ENCODE measurements around the gene COQ10B. TPM values are rescaled to one million over a fixed set of nuclear protein-coding genes. Genes with fewer than 3 reads are reported as not detected.
A peak's percentile ranks its signal among the peaks of the same experiment; 100 is the strongest.

The COQ10B gene
- total RNA-seq, 1 experiment from 2014 or later = 23.5 TPM

- peaks cover 15% of the 10 kb centered on the region for H3K4me1 ChIP-seq (ENCODE audit: insufficient read depth, low read length)
- H3F3A ChIP-seq (ENCODE audit: low read length, unreplicated experiment) = no peaks in the 10 kb centered on the region
- peaks cover 36% of the 10 kb centered on the region for H3K79me2 ChIP-seq (ENCODE audit: low read length)
- intact Hi-C loops (cut with micrococcal nuclease) = no loop called here
- H3K9ac ChIP-seq (ENCODE audit: low read length) = no peak overlapping the region
- H3K9me3 ChIP-seq (ENCODE audit: low read length) = no peaks in the 10 kb centered on the region
- POLR2A ChIA-PET (ENCODE audit: unreplicated experiment) = no interaction called here
- peaks cover 17% of the 10 kb centered on the region for H4K20me1 ChIP-seq (ENCODE audit: low read length)
- H3K36me3 ChIP-seq (ENCODE audit: low read depth, low read length) = peaks cover 33% of the 10 kb centered on the region
- TF ChIP-seq, protein P1, sequence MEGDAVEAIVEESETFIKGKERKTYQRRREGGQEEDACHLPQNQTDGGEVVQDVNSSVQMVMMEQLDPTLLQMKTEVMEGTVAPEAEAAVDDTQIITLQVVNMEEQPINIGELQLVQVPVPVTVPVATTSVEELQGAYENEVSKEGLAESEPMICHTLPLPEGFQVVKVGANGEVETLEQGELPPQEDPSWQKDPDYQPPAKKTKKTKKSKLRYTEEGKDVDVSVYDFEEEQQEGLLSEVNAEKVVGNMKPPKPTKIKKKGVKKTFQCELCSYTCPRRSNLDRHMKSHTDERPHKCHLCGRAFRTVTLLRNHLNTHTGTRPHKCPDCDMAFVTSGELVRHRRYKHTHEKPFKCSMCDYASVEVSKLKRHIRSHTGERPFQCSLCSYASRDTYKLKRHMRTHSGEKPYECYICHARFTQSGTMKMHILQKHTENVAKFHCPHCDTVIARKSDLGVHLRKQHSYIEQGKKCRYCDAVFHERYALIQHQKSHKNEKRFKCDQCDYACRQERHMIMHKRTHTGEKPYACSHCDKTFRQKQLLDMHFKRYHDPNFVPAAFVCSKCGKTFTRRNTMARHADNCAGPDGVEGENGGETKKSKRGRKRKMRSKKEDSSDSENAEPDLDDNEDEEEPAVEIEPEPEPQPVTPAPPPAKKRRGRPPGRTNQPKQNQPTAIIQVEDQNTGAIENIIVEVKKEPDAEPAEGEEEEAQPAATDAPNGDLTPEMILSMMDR (conservative IDR thresholded peaks at IDR 0.05; ENCODE audit: low read depth, low read length) = no peak
- H3K27me3 ChIP-seq (ENCODE audit: low read length) = no peaks in the 10 kb centered on the region
- CTCF ChIA-PET = no interaction called here
- no peak overlapping the region for H3K4me2 ChIP-seq (ENCODE audit: low read length)
- DNase-seq (no peak), ATAC-seq (no peak)
- no peak overlapping the region for H3K27ac ChIP-seq (ENCODE audit: low read length)
- H2AFZ ChIP-seq (ENCODE audit: low read length) = no peak overlapping the region
- no peak overlapping the region for H3K4me3 ChIP-seq (ENCODE audit: low read length)
- no peaks in the 10 kb centered on the region for H3K9me2 ChIP-seq (replicated peaks; ENCODE audit: low read length)
- BruUV-seq (replicated peaks) = no TSS peak
These were observed 53.3 kb downstream of the COQ10B start for GRCh38 chr2:197506658-197507057.

DNA sequence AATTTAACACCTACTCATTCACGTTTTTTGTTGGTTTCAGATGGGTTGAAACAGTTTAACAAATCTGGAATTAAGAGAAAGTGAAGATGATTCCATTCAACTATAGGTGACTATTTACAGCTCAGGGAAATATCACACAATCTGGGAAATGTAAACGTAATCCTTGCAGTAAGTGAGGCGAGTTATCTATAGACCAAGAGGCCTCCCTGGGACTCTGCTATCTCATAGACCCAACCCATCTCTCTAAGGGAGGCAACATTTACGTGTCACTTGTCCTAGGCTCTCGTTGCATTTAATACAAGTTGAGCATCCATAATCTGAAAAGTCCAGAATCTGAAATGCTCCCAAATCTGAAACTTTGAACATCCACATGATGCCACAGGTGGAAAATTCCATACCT is 60.6 kb downstream of the COQ10B start:
- Histone ChIP-seq H3K9me3 (ENCODE audit: low read length) (no peaks in the 10 kb centered on the region), H4K20me1 (ENCODE audit: low read length) (peaks cover 13% of the 10 kb centered on the region), H3K9ac (ENCODE audit: low read length) (no peak overlapping the region), H2AFZ (ENCODE audit: low read length) (no peak overlapping the region), H3K36me3 (ENCODE audit: low read depth, low read length) (no peaks in the 10 kb centered on the region), H3K4me1 (ENCODE audit: insufficient read depth, low read length) (peaks cover 17% of the 10 kb centered on the region), H3K79me2 (ENCODE audit: low read length) (peaks cover 40% of the 10 kb centered on the region), H3K9me2 (replicated peaks; ENCODE audit: low read length) (no peaks in the 10 kb centered on the region), H3K27ac (ENCODE audit: low read length) (no peak overlapping the region), H3F3A (ENCODE audit: low read length, unreplicated experiment) (no peaks in the 10 kb centered on the region), H3K27me3 (ENCODE audit: low read length) (no peaks in the 10 kb centered on the region), H3K4me2 (ENCODE audit: low read length) (no peak overlapping the region), H3K4me3 (ENCODE audit: low read length) (no peak overlapping the region)
- ChIA-PET POLR2A (ENCODE audit: unreplicated experiment) (no interaction called here), CTCF (no interaction called here)
- DNase-seq (no peak), ATAC-seq (no peak)
- BruUV-seq (replicated peaks) = no TSS peak
- intact Hi-C loops (cut with micrococcal nuclease) = no loop called here
- TF ChIP-seq EZH2phosphoT487 (IDR thresholded peaks at IDR 0.05; ENCODE audit: borderline replicate concordance, low read length) (no peak), EZH2 (IDR thresholded peaks at IDR 0.05; ENCODE audit: low read length, unreplicated experiment) (no peak)
- TF ChIP-seq, protein P1 (conservative IDR thresholded peaks at IDR 0.05; ENCODE audit: low read depth, low read length) = no peak

GRCh38 chr2:197514754-197515153 is 61.4 kb downstream of the COQ10B start:
- no peaks in the 10 kb centered on the region for H3K27me3 ChIP-seq (ENCODE audit: low read length)
- ATAC-seq (no peak), DNase-seq (peak; percentile 28)
- POLR2A ChIA-PET (ENCODE audit: unreplicated experiment) = no interaction called here
- 0 out of 2 replicates have a peak, but pooled peaks cover 2% of the 10 kb centered on the region for H3K36me3 ChIP-seq (ENCODE audit: low read depth, low read length)
- BruUV-seq (replicated peaks) = no TSS peak
- H3F3A ChIP-seq (ENCODE audit: low read length, unreplicated experiment) = no peaks in the 10 kb centered on the region
- peaks cover 49% of the 10 kb centered on the region for H3K79me2 ChIP-seq (ENCODE audit: low read length)
- peak overlapping the region; percentile 96 for H2AFZ ChIP-seq (ENCODE audit: low read length)
- H3K27ac ChIP-seq (ENCODE audit: low read length) = peak overlapping the region; percentile 48; the same call in 1 of the 2 replicates
- intact Hi-C loops (cut with micrococcal nuclease) = loop anchor here (5.0 kb wide), 3 partner anchors 63 to 193 kb away; partner anchors contain the start of gene MARS2
- H3K9me2 ChIP-seq (replicated peaks; ENCODE audit: low read length) = no peaks in the 10 kb centered on the region
- TF ChIP-seq EZH2 (IDR thresholded peaks at IDR 0.05; ENCODE audit: low read length, unreplicated experiment) = no peak
- H3K4me1 ChIP-seq (ENCODE audit: insufficient read depth, low read length) = peaks cover 17% of the 10 kb centered on the region
- H3K4me2 ChIP-seq (ENCODE audit: low read length) = peak overlapping the region; percentile 94
- peak overlapping the region; percentile 89 for H3K4me3 ChIP-seq (ENCODE audit: low read length)
- peaks cover 20% of the 10 kb centered on the region for H4K20me1 ChIP-seq (ENCODE audit: low read length)
- no peaks in the 10 kb centered on the region for H3K9me3 ChIP-seq (ENCODE audit: low read length)
- peak overlapping the region; percentile 94 for H3K9ac ChIP-seq (ENCODE audit: low read length)
- CTCF ChIA-PET = no interaction called here
